Endothelial cell (in vitro differentiated cells): ENCODE results near the gene RASL11B. TPM values are rescaled to one million over a fixed set of nuclear protein-coding genes. Genes with fewer than 3 reads are reported as not detected.

Experiments used
- DNase-seq: peaks from one replicate; pipeline ENCODE4 v3.0.0; 2021; ENCODE audit warnings: low spot score
- H3K27ac Mint-ChIP-seq: one replicate; pipeline ENCODE4 v1.8.0; 2021; ENCODE audit warnings: mixed read lengths, inconsistent platforms; ENCODE audit not compliant: unreplicated experiment
- H3K27me3 Mint-ChIP-seq: one replicate; pipeline ENCODE4 v1.8.0; 2021; ENCODE audit warnings: mild to moderate bottlenecking, moderate library complexity, mixed read lengths, inconsistent platforms; ENCODE audit not compliant: unreplicated experiment
- H3K36me3 Mint-ChIP-seq: one replicate; pipeline ENCODE4 v1.8.0; 2021; ENCODE audit warnings: mild to moderate bottlenecking, low read depth, mixed read lengths, inconsistent platforms; ENCODE audit not compliant: unreplicated experiment
- H3K4me1 Mint-ChIP-seq: one replicate; pipeline ENCODE4 v1.8.0; 2021; ENCODE audit warnings: mild to moderate bottlenecking, mixed read lengths, inconsistent platforms; ENCODE audit not compliant: unreplicated experiment
- H3K4me3 Mint-ChIP-seq: one replicate; pipeline ENCODE4 v1.8.0; 2021; ENCODE audit warnings: mild to moderate bottlenecking, mixed read lengths, inconsistent platforms; ENCODE audit not compliant: unreplicated experiment
- H3K9me3 Mint-ChIP-seq: one replicate; pipeline ENCODE4 v1.8.0; 2021; ENCODE audit warnings: mixed read lengths, inconsistent platforms; ENCODE audit not compliant: unreplicated experiment
- total RNA-seq: library from RNA; stranded (reverse); fragmentation: NEBNext Ultra II Directional; extraction: Animal tissue kit (Norgen Biotek cat#: 25700); gene quantifications from one replicate; pipeline ENCODE4 v1.2.1, GENCODE V29; 2021; ENCODE audit not compliant: unreplicated experiment
- TF ChIP-seq, protein P1 (sequence below): fragments of 200-600 bp; sonication (generic); IDR thresholded peaks from one replicate; pipeline ENCODE4 v1.5.0; 2021; ENCODE audit warnings: antibody characterized with exemption; ENCODE audit not compliant: unreplicated experiment

RASL11B gene
- total RNA-seq, 1 donor from 2014 or later = 0.64 TPM

DNA sequence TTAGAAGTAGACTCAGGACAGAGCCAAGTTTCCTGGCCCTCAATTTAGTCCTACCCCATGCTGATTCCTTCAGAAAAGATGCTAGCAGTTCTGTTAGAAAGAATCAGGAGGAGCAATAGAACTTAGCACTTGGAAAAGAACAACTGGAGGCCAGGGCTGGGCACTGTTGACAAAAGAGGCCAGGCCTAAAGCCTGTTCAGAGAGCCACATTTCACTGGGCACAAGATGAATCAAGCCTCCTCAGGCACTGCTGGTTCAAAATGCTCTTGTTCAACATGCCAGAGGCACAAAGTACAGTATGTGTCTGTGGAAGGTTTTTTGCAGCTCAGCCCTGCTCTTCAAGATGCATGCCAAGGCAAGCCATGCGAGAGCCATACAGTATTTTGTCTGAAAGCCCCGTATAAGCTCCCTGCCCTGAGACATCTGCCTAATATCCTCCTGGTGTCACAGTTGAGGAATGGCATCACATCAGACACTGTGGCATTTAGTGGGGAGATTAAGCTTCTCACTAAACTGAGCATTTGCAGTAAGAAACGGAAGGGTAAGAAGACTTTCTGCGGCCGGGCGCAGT is 53.7 kb downstream of the RASL11B start:
- Mint-ChIP-seq H3K4me3 (no peak overlapping the region), H3K36me3 (no peaks in the 10 kb centered on the region), H3K27ac (no peak overlapping the region), H3K9me3 (no peaks in the 10 kb centered on the region), H3K27me3 (no peaks in the 10 kb centered on the region), H3K4me1 (peaks cover 4% of the 10 kb centered on the region)
- TF ChIP-seq, protein P1, sequence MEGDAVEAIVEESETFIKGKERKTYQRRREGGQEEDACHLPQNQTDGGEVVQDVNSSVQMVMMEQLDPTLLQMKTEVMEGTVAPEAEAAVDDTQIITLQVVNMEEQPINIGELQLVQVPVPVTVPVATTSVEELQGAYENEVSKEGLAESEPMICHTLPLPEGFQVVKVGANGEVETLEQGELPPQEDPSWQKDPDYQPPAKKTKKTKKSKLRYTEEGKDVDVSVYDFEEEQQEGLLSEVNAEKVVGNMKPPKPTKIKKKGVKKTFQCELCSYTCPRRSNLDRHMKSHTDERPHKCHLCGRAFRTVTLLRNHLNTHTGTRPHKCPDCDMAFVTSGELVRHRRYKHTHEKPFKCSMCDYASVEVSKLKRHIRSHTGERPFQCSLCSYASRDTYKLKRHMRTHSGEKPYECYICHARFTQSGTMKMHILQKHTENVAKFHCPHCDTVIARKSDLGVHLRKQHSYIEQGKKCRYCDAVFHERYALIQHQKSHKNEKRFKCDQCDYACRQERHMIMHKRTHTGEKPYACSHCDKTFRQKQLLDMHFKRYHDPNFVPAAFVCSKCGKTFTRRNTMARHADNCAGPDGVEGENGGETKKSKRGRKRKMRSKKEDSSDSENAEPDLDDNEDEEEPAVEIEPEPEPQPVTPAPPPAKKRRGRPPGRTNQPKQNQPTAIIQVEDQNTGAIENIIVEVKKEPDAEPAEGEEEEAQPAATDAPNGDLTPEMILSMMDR = no peak
- DNase-seq = no peak

Other genes starting within 250 kb of the RASL11B start
- 32.4 TPM for gene USP46, start 203.0 kb upstream of the RASL11B start, total RNA-seq
- gene ERVMER34-1, start 110.9 kb upstream of the RASL11B start, total RNA-seq = 0.44 TPM